ENCODE results near the gene IQCC. TPM values are rescaled to one million over a fixed set of nuclear protein-coding genes. Genes with fewer than 3 reads are reported as not detected.

The IQCC gene
- polyA plus RNA-seq, 1 donor from 2014 or later = 7.5 TPM

GRCh38 chr1:32223683-32224082, 18.2 kb downstream of the IQCC start:
- H3K4me2 ChIP-seq (ENCODE audit: low read length) = no peak overlapping the region
- no peak overlapping the region for H3K9ac ChIP-seq (ENCODE audit: low read length)
- H3K27me3 ChIP-seq (ENCODE audit: insufficient read depth, low read depth, low read length) = no peaks in the 10 kb centered on the region
- no peaks in the 10 kb centered on the region for H3K9me3 ChIP-seq (ENCODE audit: low read length)
- peak overlapping the region; percentile 80 for H3K4me3 ChIP-seq (ENCODE audit: low read length)
- H3K27ac ChIP-seq (ENCODE audit: low read length) = no peak overlapping the region
- H2AFZ ChIP-seq (ENCODE audit: low read depth, low read length) = no peak overlapping the region
- no peaks in the 10 kb centered on the region for H3K9me2 ChIP-seq (ENCODE audit: insufficient read depth, low read length)
- no peaks in the 10 kb centered on the region for H3F3A ChIP-seq (ENCODE audit: insufficient read depth, low read length, poor library complexity, severe bottlenecking)
- TF ChIP-seq EP300 (conservative IDR thresholded peaks at IDR 0.05; ENCODE audit: poor library complexity, severe bottlenecking) = no peak
- TF ChIP-seq MXI1 (conservative IDR thresholded peaks at IDR 0.05; ENCODE audit: poor library complexity, severe bottlenecking) = no peak
- no peak for TF ChIP-seq REST (IDR thresholded peaks at IDR 0.05; ENCODE audit: borderline replicate concordance)
- no peak for TF ChIP-seq EZH2 (IDR thresholded peaks at IDR 0.05; ENCODE audit: borderline replicate concordance, insufficient read depth, low read length, poor library complexity, severe bottlenecking)
- no peak for TF ChIP-seq CTCF (IDR thresholded peaks at IDR 0.05; ENCODE audit: poor library complexity, severe bottlenecking)
- TF ChIP-seq RAD21 (conservative IDR thresholded peaks at IDR 0.05) = no peak
- no peak for TF ChIP-seq POLR2AphosphoS5 (IDR thresholded peaks at IDR 0.05)
- TF ChIP-seq TAF1 (IDR thresholded peaks at IDR 0.05; ENCODE audit: low read depth) = no peak
- no peak for TF ChIP-seq SMC3 (conservative IDR thresholded peaks at IDR 0.05; ENCODE audit: poor library complexity)
- no peaks in the 10 kb centered on the region for H3K36me3 ChIP-seq (ENCODE audit: insufficient read depth, low read length)
- no peaks in the 10 kb centered on the region for H4K20me1 ChIP-seq (ENCODE audit: insufficient read depth)
- peaks cover 22% of the 10 kb centered on the region for H3K79me2 ChIP-seq (replicated peaks; ENCODE audit: insufficient read depth, low read length)

GRCh38 chr1:32224285-32224684, 18.8 kb downstream of the IQCC start:
- Histone ChIP-seq H4K20me1 (ENCODE audit: insufficient read depth) (no peaks in the 10 kb centered on the region), H3K36me3 (ENCODE audit: insufficient read depth, low read length) (no peaks in the 10 kb centered on the region), H3K9me2 (ENCODE audit: insufficient read depth, low read length) (no peaks in the 10 kb centered on the region), H3K4me2 (ENCODE audit: low read length) (no peak overlapping the region), H3K27ac (ENCODE audit: low read length) (no peak overlapping the region), H3K9ac (ENCODE audit: low read length) (no peak overlapping the region), H3K4me3 (ENCODE audit: low read length) (no peak overlapping the region), H2AFZ (ENCODE audit: low read depth, low read length) (no peak overlapping the region), H3F3A (ENCODE audit: insufficient read depth, low read length, poor library complexity, severe bottlenecking) (no peaks in the 10 kb centered on the region), H3K79me2 (replicated peaks; ENCODE audit: insufficient read depth, low read length) (peaks cover 22% of the 10 kb centered on the region), H3K9me3 (ENCODE audit: low read length) (no peaks in the 10 kb centered on the region), H3K27me3 (ENCODE audit: insufficient read depth, low read depth, low read length) (no peaks in the 10 kb centered on the region)
- no peak for TF ChIP-seq MXI1 (conservative IDR thresholded peaks at IDR 0.05; ENCODE audit: poor library complexity, severe bottlenecking)
- TF ChIP-seq POLR2AphosphoS5 (IDR thresholded peaks at IDR 0.05) = no peak
- no peak for TF ChIP-seq SMC3 (conservative IDR thresholded peaks at IDR 0.05; ENCODE audit: poor library complexity)
- no peak for TF ChIP-seq CTCF (IDR thresholded peaks at IDR 0.05; ENCODE audit: poor library complexity, severe bottlenecking)
- no peak for TF ChIP-seq EP300 (conservative IDR thresholded peaks at IDR 0.05; ENCODE audit: poor library complexity, severe bottlenecking)
- TF ChIP-seq REST (IDR thresholded peaks at IDR 0.05; ENCODE audit: borderline replicate concordance) = no peak
- TF ChIP-seq TAF1 (IDR thresholded peaks at IDR 0.05; ENCODE audit: low read depth) = no peak
- TF ChIP-seq EZH2 (IDR thresholded peaks at IDR 0.05; ENCODE audit: borderline replicate concordance, insufficient read depth, low read length, poor library complexity, severe bottlenecking) = no peak
- TF ChIP-seq RAD21 (conservative IDR thresholded peaks at IDR 0.05) = no peak
